Embryonic facial prominence (tissue), 1 donor: ENCODE data around the gene RBP3.
"Not testable (repeated sequence)": the region's sequence is repeated elsewhere in the genome, so short reads cannot be mapped to it uniquely, and the experiment has no call there.

Experiments used
- DNase-seq: peaks from one replicate; pipeline ENCODE4 v3.0.0-alpha.2; 2016; ENCODE audit errors: extremely low spot score

The RBP3 gene

GRCh38 chr10:47372726-47373125 lies 24.6 kb downstream of the RBP3 start:
- no peak for DNase-seq

DNA sequence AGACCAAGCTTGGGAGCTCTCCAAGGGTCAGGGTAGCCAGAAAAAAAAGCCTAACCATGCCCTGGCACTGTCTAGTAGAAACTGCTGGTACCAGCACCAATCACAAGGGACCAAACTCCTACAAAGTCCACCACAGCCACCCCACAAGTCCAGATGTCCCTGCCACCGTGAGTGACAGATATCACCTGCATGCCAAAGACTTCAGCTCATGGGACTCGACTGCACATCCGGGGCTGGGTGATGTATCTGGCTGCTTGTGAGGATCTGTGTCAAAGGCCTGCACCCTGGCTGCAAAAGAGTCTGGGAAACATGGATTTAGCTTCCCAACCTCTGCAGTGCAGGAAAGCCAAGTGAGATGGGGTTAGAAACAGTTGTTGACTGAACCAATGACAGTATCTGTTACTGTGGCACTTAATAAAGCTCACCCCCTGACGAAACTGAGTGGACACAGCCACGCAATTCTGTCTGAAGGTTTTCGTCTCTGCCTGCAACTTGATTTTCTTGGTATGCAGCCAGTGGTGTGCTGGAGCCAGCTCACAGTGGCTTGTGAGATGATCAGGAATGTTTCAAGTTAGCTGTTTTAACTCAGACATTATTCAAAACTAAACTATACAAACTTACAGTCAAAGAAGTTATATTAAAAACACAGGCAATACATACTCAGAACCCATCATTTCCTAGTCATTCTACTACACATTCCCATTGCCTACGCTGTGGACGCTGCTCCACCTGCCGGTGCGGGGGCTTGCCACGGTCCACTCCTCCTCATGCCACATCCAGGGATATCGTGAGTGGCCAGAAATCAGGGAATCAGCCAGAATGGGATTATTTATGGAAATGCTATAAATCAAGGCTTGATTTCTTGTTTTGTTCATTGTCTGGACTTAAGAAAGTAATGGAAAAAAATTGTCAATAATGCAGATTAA lies 26.7 kb downstream of the RBP3 start:
- DNase-seq: no peak

DNA sequence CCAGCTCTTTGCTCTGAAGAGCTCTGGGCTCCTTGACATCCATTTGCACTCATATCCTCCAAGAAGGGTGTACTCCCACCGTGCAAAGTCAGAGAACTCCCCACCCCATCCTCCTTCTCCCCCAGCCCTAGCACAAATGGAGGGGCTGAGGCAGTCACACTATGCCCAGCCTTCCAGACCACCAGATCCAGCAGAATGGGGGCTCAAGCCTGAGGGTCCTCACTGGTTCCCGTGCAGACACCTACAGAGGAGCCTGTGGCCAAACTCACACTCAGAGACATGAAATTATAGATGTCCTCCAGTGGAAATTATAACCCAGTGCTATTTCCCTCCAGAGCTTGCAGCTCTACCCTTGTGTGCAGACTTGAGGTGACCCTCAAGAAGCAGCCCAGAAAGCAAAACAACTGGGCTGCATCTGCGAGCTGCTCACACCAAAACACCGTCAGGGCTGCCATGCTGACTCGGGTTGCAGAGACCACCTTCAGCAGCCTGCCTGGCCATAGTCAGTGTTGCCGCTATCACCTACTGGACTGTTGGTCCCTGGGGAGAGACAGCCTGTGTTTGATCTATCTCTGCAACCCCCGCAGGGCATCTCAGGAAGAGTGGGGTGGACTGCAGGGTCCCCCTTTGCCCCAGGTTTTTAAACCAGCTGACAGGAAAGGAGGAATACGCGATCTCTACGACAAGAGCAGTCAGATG lies 28.5 kb downstream of the RBP3 start:
- DNase-seq: no peak

DNA sequence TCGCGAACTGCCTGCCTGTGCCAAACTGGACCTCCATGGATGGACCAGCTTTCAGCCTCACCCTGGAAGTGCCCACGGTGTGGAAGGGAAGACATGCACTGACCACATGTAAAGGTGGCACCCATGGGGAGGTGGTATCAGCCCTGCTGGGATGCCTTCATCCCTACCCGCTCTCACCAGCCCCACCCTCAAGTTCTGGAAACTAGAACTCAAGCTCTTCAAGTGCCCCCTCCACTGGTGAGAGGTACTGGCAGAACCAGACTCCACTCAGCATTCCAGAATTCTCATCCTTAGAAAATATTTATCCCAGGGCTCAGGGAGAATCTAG lies 30.0 kb downstream of the RBP3 start:
- DNase-seq: no peak

DNA sequence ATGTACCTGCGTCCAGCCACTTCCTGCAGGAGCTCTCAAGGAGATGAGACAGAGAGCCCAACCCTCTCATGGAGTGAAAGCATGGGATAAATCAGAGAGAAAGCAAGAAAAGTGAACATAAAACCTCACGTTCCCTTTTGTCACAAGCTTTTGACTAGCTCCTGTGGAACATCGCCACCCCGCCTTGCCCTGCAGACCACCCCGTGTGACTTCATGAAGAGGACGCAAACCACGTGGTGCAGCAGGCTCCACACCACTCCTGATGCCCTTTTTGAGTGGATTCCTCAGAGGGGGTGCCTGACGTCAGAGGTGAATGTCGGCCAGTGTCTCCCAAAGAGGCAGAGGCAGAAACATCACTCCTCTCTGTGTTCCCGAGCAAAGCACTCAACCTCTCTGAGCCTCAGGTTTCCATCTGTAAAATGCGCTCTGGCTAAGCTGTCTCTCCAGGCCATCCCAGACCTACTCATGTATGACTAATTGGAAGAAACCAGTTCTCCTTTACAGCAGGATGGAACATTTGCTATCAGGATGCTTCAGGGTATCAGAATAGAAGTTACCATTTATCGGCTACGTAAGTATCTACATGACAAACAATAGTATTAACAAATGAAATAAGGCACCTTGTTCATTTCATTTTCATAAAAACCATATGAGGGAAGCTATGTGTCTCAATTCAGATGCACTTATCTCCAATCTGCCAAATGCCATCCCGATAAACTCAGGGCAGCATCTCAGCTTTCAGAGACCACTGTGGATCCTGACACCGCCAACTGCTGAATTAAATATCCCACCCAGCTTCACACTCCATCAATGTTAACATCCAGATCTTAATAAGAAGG lies 30.7 kb downstream of the RBP3 start:
- DNase-seq: no peak

GRCh38 chr10:47379445-47379785 lies 31.3 kb downstream of the RBP3 start:
- no peak for DNase-seq

DNA sequence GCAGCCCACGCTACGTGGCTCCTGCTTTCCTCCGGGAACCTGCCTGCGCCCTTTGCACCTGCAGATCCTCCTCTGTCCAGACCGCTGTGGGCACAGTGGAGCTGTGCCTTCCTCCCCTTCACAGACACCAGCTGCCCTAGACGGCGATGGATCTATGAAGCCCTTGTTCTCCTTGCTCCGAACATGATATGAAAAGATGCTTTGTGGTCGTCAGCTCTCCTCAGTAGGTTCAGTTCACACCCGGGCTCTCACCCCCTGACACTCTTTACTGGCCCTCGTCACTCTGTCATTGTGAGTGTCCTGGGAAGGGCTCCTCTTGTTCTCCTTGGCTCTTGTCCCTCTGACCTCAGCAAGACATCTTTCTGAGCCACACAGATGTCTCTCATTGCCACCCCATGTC lies 31.7 kb downstream of the RBP3 start:
- no peak for DNase-seq

DNA sequence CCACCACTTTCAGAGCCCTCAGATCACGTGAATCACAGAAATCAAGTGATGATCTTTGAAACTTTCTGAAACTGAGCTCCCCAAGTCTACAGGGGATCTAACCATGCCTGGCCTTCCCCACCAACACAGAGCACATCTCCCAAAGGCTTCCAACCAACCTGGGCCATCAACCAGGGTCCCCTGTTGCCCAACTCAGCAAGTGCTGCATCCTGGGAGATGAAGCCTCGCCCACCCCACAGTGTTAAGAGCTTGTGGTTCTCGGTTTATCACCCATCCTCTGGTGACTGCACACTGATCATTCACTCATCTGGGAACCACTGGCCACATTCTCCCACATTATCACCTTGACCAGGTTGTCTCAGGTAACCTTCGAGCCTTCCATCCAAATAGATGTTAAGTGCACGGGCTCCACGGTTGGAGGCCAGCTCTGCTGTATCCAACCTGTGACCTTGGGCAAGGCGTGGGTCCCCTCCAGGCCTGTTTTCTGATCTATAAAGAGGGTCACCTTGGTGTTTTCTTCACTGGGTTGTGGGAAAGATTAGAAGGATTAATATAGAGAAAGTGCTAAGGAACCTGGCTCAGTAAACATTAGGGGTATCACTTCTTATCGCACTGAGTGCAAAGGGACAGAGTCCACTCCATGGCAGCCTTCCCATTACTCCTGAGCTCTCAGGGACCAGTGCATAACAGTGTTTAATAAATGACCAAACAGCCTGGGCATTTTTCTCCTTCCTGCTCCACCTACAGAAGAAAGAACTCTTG lies 32.4 kb downstream of the RBP3 start:
- no peak for DNase-seq

GRCh38 chr10:47381103-47381395 lies 32.9 kb downstream of the RBP3 start:
- DNase-seq: no peak

DNA sequence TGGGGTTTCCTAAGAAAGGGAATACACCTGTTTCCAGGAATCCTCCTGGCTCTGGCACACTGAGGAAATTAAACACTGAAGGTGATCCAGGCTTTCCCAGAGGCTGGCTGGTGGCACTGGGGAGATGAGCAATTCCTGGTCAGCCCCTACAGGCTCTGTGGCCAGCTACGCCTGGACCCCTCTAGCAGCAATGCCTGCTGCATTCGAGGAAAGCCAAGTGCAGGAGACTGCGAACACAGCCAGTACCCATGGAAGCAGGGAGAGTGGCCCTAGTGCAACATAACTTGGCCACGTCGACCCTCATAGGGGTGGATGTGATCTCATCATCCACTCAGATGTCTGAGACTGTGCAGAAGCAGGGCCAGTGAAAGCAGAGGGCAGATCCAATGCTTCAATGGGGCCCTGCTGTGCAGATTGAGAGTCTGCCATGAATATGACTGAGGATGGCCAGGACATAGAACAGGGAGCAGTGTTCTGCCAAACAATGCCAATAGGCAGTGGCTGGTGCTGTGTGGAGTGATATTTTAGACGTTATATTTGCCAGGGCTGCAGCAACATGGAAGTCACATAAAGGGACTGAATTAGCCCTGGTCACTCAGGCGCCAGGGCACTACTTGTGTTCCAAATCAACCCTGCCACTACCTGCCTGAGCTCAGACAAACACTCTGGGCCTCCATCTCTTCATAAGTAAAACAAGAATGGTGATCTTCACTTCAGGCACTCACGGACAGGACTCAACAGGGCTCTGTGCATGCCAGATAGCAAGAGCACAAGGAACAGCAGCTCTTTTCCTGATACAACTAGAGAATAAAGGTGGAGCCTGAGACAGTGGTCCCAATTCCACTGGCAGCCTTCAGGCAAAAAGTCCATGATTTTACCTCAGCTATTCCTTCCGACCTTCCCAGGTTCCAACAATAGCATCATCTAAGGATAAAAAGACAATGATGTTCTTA lies 33.5 kb downstream of the RBP3 start:
- no peak for DNase-seq

DNA sequence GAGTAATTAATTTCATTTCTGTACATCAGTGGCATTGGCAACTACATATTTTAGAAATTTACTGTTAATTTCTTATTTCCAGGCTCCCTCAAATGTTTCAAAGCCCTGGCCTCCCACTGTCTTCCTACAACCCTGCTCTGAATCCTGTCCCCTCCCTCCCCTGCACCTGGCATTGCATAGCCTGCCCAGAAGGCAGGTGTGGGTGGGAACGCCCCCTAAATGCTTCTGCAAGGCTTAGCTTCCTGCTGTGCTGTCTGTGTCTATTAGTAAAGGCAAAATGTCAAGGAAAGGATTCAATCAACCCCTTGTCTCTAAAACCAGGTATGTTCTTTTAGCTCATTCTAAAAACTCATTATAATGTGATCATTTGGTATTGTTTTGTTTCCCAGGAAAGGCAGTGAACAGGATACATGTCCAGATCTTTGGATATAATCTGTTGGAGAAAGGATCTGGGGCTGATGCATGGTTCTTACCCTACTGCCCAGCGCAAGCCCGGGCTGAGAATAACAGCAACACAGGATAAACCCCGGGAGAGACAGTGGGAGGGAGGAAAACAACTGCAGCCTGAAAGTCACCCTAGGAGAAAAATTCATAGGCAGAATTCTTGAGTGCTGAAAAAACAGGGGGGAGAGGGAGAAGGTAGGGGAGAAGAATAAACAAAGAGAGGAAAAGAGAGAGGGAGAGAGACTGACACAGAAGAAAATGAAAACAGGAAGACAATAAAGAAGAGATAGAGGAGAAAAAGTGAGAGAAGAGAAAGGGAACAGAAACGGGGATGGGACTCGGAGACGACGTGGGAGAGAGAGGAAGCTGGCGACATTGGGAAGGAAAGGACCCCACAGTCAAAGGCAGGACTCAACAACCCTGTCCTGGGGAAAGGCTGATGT lies 35.3 kb downstream of the RBP3 start:
- no peak for DNase-seq

GRCh38 chr10:47384148-47384921 lies 36.2 kb downstream of the RBP3 start, which contains the start of gene ZNF488:
Gene ZNF488 (minus strand): TSS chr10:47384293. CDS start chr10:47368829, 15,464 bp downstream.
- peak; percentile 16 for DNase-seq

GRCh38 chr10:47386104-47386503 lies 37.9 kb downstream of the RBP3 start:
- not testable (repeated sequence) for DNase-seq

DNA sequence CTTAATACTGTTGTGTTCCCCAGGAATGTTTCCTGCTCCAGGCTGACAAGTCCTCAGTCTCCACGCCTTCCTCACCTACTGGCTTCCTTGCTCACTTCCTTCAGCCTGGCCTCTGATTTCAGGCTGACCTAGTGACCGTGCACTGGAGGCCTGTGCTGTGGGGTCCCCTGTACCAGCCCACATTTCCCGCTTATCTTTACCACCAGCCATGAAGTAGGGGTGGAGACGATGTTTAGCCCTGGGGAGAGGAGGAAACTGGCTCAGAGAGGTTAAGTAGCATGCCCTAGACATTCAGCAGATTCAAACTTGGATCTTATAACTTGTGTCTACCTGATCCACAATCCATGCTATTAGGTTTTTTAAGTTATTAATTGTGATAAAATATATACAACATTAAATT lies 40.7 kb downstream of the RBP3 start:
- no peak for DNase-seq

DNA sequence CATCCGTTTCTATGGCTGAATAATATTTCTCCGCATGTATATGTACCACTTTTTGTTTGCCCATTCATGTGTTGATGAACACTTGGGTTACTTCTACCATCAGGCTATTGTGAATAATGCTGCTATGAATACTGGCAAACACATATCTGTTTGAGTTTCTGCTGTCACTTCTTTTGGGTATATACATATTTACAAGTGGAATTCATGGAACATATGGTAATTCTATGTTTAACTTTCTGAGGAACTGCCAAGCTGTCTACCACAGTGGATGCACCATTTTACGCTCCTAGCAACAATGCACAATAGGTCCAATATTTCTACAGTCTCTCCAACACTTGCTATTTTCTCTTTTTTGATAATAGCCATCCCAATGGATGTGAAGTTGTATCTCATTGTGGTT lies 41.5 kb downstream of the RBP3 start:
- no peak for DNase-seq

GRCh38 chr10:47396311-47396717 lies 48.2 kb downstream of the RBP3 start:
- DNase-seq: no peak

GRCh38 chr10:47397256-47397655 lies 49.1 kb downstream of the RBP3 start:
- DNase-seq: no peak

- DNase-seq: no peak
These were observed 52.1 kb downstream of the RBP3 start for GRCh38 chr10:47400251-47400650.

DNA sequence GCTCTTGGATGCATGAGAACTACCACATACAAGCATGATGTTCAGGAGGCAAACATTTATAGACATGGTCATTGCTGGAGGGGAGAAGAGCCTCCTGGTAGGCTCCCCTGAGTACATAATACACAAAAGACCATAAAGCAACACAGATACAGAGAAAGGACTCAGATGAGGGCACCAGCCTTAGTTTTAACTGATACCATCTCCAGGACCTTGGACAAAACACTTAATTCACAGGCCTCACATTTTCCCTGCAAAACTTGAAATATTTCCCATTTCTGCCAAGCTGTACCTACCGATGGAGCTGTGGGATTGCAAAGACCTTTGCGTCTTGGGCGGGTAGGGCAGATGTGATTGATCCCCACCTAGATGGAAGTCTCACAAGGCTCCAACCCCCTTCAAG lies 52.6 kb downstream of the RBP3 start:
- no peak for DNase-seq
